Cardiac muscle cell (in vitro differentiated cells and primary cell): Measurements from ENCODE around the gene DNAJB6. TPM values are rescaled to one million over a fixed set of nuclear protein-coding genes. Genes with fewer than 3 reads are reported as not detected.

Experiments used
- DNase-seq, 2 donors: peaks; one replicate each; pipeline versions ENCODE4 v3.0.0 to v3.0.0-alpha.2; 2010 to 2017; ENCODE audit warnings: low read depth in 1 of 2, low spot score in 1 of 2
- H3K27ac ChIP-seq: fragments of 200-600 bp; sonication (generic); 2 replicates; pipeline ENCODE4 v1.5.1; 2016
- H3K27me3 ChIP-seq: fragments of 200-600 bp; sonication (generic); 2 replicates; pipeline ENCODE4 v1.6.0; 2016; ENCODE audit warnings: control low read depth
- H3K36me3 ChIP-seq: fragments of 200-600 bp; sonication (generic); 2 replicates; pipeline ENCODE4 v1.5.1; 2016; ENCODE audit warnings: control low read depth
- H3K4me1 ChIP-seq: fragments of 200-600 bp; sonication (generic); 2 replicates; pipeline ENCODE4 v1.8.1; 2017; ENCODE audit warnings: low read depth, mild to moderate bottlenecking, mixed run types
- H3K4me3 ChIP-seq: fragments of 200-600 bp; sonication (generic); 2 replicates; pipeline ENCODE4 v1.5.1; 2016; ENCODE audit warnings: mild to moderate bottlenecking
- H3K9me3 ChIP-seq: fragments of 200-600 bp; sonication (generic); 2 replicates; pipeline ENCODE4 v1.5.1; 2017; ENCODE audit warnings: low read depth, mild to moderate bottlenecking, control low read depth
- polyA plus RNA-seq: library from polyadenylated mRNA; unstranded; fragments of >200 nt; fragmentation: Nextera tagmentation; extraction: Ambion mirVana; gene quantifications from 2 replicates; pipeline ENCODE4 v1.2.1, GENCODE V29; 2016
- total RNA-seq: library from RNA; depleted of rRNA; stranded (reverse); fragments of >200 nt; gene quantifications from 2 replicates; pipeline ENCODE4 v1.2.3, GENCODE V29; 2016
- TF ChIP-seq, protein P1 (sequence below): IDR thresholded peaks from 2 replicates; pipeline ENCODE4 v1.5.1; 2012; ENCODE audit warnings: low read depth, mild to moderate bottlenecking, low read length

The DNAJB6 gene
- total and polyA plus RNA-seq, 2 experiments from 2014 or later: 110 to 137 TPM

DNA sequence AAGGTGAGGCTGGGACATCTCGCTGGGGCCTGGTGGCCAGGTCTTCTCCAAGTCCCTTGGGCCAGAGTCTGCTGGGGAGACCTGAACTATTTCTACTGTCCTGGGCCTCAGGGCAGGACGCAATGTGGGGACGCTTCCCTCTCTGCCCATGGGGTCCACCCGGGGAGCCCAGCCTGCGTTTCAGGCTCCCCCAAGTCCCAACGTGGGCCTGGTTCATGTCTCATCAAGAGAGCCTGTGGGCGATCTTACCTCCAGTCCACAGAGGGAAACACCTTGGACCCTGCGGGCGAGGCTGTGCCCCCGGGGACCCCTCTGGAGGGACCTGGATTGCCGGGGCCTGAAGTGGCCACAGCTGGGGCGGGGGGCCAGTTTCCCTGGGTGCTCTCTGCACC, 91.7 kb downstream of the DNAJB6 start:
- Histone ChIP-seq H3K9me3 (no peaks in the 10 kb centered on the region), H3K27me3 (no peaks in the 10 kb centered on the region), H3K4me3 (no peak overlapping the region), H3K4me1 (no peaks in the 10 kb centered on the region), H3K27ac (no peak overlapping the region), H3K36me3 (no peaks in the 10 kb centered on the region)
- DNase-seq: no peak
- TF ChIP-seq, protein P1, sequence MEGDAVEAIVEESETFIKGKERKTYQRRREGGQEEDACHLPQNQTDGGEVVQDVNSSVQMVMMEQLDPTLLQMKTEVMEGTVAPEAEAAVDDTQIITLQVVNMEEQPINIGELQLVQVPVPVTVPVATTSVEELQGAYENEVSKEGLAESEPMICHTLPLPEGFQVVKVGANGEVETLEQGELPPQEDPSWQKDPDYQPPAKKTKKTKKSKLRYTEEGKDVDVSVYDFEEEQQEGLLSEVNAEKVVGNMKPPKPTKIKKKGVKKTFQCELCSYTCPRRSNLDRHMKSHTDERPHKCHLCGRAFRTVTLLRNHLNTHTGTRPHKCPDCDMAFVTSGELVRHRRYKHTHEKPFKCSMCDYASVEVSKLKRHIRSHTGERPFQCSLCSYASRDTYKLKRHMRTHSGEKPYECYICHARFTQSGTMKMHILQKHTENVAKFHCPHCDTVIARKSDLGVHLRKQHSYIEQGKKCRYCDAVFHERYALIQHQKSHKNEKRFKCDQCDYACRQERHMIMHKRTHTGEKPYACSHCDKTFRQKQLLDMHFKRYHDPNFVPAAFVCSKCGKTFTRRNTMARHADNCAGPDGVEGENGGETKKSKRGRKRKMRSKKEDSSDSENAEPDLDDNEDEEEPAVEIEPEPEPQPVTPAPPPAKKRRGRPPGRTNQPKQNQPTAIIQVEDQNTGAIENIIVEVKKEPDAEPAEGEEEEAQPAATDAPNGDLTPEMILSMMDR: no peak

DNA sequence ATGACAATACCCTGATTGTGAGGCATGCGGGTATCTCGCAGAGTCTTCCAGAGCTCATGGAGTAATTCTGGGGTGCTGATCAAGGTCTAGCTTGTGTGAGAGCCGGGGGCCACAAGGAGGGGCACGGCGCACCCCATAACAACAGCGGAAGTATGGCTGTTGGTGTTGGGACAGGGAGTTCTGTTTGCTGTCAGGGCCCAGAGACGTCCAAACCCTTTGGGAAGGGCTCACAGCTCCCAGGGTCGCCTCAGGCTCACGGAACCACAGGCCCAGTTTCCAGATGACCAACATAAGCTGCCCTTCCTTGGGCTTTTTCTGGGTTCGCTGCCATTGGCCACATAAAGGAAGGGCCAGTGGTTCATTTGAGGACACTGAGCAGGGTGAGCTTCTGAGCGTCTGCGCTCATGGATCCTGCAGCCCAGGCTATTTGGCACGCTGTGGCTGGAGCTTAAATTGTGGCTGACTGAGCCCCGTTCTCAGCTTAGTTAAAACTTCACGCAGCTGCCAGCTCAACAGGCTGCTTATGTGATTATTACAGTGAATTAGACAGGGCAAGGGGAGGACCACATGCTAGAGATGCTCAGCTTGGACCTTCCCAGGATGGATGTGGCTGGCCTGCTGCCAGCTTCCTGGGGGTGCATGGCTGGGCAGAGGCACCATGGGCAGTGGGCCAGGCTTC, 92.3 kb downstream of the DNAJB6 start:
- Histone ChIP-seq H3K9me3 (no peaks in the 10 kb centered on the region), H3K27ac (no peak overlapping the region), H3K4me3 (no peak overlapping the region), H3K36me3 (no peaks in the 10 kb centered on the region), H3K4me1 (no peaks in the 10 kb centered on the region), H3K27me3 (no peaks in the 10 kb centered on the region)
- TF ChIP-seq, protein P1: no peak
- no peak for DNase-seq

DNA sequence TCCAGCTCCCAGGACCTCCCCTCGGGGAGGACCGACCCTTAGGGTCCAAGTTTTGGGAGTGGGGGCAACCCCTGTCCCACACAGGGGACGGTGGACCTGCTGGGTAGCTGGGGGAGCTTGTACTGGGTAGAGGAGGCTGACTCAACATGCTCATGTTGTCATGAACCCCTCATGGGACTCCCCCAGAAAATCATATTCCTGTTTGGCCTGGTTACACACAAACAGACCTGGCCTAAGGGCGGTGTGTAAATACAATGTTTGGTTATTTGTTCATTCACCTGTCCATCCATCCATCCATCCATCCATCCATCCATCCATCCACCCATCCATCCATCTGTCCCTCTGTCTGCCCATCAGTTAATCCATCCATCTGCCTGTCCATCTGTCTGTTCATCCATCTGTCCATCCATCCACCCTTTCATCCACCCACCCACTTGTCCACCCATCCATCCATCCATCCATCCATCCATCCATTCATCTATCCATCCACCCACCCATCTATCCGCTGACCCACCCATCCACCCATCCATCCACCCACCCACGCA, 92.9 kb downstream of the DNAJB6 start:
- no peaks in the 10 kb centered on the region for H3K9me3 ChIP-seq
- DNase-seq: no peak
- no peak overlapping the region for H3K27ac ChIP-seq
- no peaks in the 10 kb centered on the region for H3K36me3 ChIP-seq
- TF ChIP-seq, protein P1: no peak
- H3K4me3 ChIP-seq: no peak overlapping the region
- no peaks in the 10 kb centered on the region for H3K27me3 ChIP-seq
- no peaks in the 10 kb centered on the region for H3K4me1 ChIP-seq

DNA sequence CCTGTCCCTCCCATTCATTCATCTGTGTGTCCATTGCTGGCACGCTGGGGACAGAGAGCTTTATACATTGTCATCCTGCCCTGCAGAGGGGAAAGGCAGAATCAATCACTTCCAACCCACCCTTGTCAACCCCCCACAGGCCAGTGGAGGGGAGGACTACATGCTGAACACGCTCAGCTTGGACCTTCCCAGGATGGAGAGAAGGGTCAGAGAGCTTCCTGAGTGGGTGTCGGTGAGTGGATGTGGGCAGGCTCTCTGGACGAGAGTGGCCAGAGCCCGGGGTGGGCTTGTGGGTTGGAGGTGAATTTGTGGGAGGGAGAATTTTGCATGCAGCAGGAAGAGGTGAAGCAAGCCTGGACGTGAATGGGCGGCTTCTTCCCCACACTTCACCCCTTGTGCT, 93.9 kb downstream of the DNAJB6 start:
- Histone ChIP-seq H3K27ac (no peak overlapping the region), H3K27me3 (no peaks in the 10 kb centered on the region), H3K36me3 (no peaks in the 10 kb centered on the region), H3K4me3 (no peak overlapping the region), H3K4me1 (no peaks in the 10 kb centered on the region), H3K9me3 (no peaks in the 10 kb centered on the region)
- DNase-seq: no peak
- TF ChIP-seq, protein P1: no peak

DNA sequence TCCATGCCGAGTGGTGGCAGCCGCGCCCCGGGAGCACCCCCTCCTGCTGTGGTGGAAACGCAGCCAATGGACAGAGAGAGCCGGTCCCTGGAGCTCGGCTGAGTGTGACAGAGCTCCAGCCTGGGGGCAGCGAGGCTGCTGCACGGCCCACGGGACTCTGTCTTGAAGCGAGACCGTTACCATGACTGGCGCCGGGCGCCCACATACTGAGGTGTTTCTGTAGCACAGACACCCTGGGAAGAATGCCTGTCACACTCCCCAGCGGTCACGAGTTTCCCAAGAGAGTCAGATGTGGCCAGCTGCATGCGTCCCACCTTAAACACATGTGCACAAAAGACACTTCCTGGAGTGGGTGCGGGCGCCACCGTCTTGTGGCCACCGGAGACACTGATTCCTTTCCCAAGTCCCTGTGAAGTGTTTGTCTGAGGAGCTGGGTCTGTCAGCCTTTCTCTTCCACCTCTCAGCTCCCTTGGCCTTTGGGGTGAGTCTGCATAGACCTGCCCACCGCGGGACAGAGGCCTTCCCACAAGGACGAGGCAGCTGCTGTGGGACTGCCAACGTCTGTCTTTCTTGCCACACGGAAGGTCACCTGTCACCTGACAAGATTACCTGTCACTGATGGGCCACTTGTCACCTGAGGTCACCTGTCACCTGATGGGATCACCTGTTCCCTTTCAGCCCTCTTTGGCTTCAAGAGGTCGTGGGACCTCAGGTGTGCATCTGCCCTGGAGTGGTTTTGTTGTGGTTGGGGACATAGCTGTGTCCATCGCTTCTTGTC, 94.6 kb downstream of the DNAJB6 start:
- DNase-seq: no peak
- no peak overlapping the region for H3K4me3 ChIP-seq
- TF ChIP-seq, protein P1: no peak
- no peaks in the 10 kb centered on the region for H3K4me1 ChIP-seq
- no peaks in the 10 kb centered on the region for H3K27me3 ChIP-seq
- H3K27ac ChIP-seq: no peak overlapping the region
- no peaks in the 10 kb centered on the region for H3K36me3 ChIP-seq
- H3K9me3 ChIP-seq: no peaks in the 10 kb centered on the region
